HepG2 (cell line): ENCODE data around the gene BOD1. TPM values are rescaled to one million over a fixed set of nuclear protein-coding genes. Genes with fewer than 3 reads are reported as not detected.
A peak's percentile ranks its signal among the peaks of the same experiment; 100 is the strongest.

ENCODE experiments used
- CCAR2 ChIP-seq: fragments of 200-400 bp; formaldehyde crosslinking; optimal IDR thresholded peaks from 2 replicates; pipeline ENCODE3; 2018; ENCODE audit warnings: low read depth, mild to moderate bottlenecking, low read length, moderate library complexity
- CREM ChIP-seq, 2 experiments: sonication (generic) in 1 of 2; formaldehyde crosslinking in 1 of 2; IDR thresholded peaks; 2 replicates each; pipeline versions ENCODE4 v1.4.0 to v1.6.1; 2016 to 2020; ENCODE audit warnings: antibody characterized with exemption in 1 of 2, mild to moderate bottlenecking in 1 of 2, missing genetic modification reagents in 1 of 2
- GFI1 ChIP-seq: sonication (generic); formaldehyde crosslinking; IDR thresholded peaks from 2 replicates; pipeline ENCODE4 v1.5.0; 2020; ENCODE audit warnings: missing genetic modification reagents, mild to moderate bottlenecking, borderline replicate concordance
- GTF2F1 ChIP-seq: fragments of 150-350 bp; IDR thresholded peaks from 2 replicates; pipeline ENCODE4 v1.6.1; 2014; ENCODE audit warnings: low read length
- HDAC2 ChIP-seq: sonication (generic); formaldehyde crosslinking; IDR thresholded peaks from 2 replicates; pipeline ENCODE4 v1.4.0; 2020; ENCODE audit warnings: missing genetic modification reagents
- KDM2A ChIP-seq: sonication (generic); formaldehyde crosslinking; IDR thresholded peaks from 2 replicates; pipeline ENCODE4 v1.4.0; 2020; ENCODE audit warnings: low read depth, missing genetic modification reagents, borderline replicate concordance
- MZF1 ChIP-seq: sonication (generic); formaldehyde crosslinking; IDR thresholded peaks from 2 replicates; pipeline ENCODE4 v1.8.1; 2023; ENCODE audit warnings: mild to moderate bottlenecking, missing genetic modification reagents, borderline replicate concordance
- REXO4 ChIP-seq: sonication (generic); formaldehyde crosslinking; IDR thresholded peaks from 2 replicates; pipeline ENCODE4 v1.8.0; 2022; ENCODE audit warnings: missing genetic modification reagents, mild to moderate bottlenecking, borderline replicate concordance
- SIX4 ChIP-seq: sonication (generic); formaldehyde crosslinking; IDR thresholded peaks from 2 replicates; pipeline ENCODE4 v1.4.0; 2020; ENCODE audit warnings: missing genetic modification reagents
- SNAI1 ChIP-seq: sonication (generic); formaldehyde crosslinking; IDR thresholded peaks from 2 replicates; pipeline ENCODE4 v1.5.0; 2020; ENCODE audit warnings: mild to moderate bottlenecking, missing genetic modification reagents, borderline replicate concordance
- TSC22D2 ChIP-seq: sonication (generic); formaldehyde crosslinking; IDR thresholded peaks from 2 replicates; pipeline ENCODE4 v1.5.1; 2020; ENCODE audit warnings: missing genetic modification reagents, mild to moderate bottlenecking, borderline replicate concordance
- ZEB1 ChIP-seq: IDR thresholded peaks from 2 replicates; pipeline ENCODE4 v1.6.1; 2012; ENCODE audit warnings: mild to moderate bottlenecking, low read depth, inconsistent platforms; ENCODE audit not compliant: insufficient replicate concordance
- ZMYM2 ChIP-seq: sonication (generic); formaldehyde crosslinking; IDR thresholded peaks from 2 replicates; pipeline ENCODE4 v1.8.0; 2022; ENCODE audit warnings: mild to moderate bottlenecking, missing genetic modification reagents
- ZNF124 ChIP-seq: sonication (generic); formaldehyde crosslinking; IDR thresholded peaks from 2 replicates; pipeline ENCODE4 v1.4.0; 2020; ENCODE audit warnings: missing genetic modification reagents
- ZNF256 ChIP-seq: sonication (generic); formaldehyde crosslinking; conservative IDR thresholded peaks from 2 replicates; pipeline ENCODE4 v1.4.0; 2020; ENCODE audit warnings: missing genetic modification reagents
- ZNF331 ChIP-seq: sonication (generic); formaldehyde crosslinking; IDR thresholded peaks from 2 replicates; pipeline ENCODE4 v1.4.0; 2020; ENCODE audit warnings: missing genetic modification reagents
- ZNF569 ChIP-seq: sonication (generic); formaldehyde crosslinking; IDR thresholded peaks from 2 replicates; pipeline ENCODE4 v1.5.0; 2020; ENCODE audit warnings: mild to moderate bottlenecking, missing genetic modification reagents, moderate library complexity, borderline replicate concordance
- ZNF7 ChIP-seq: IDR thresholded peaks from 2 replicates; pipeline ENCODE4 v1.6.1; 2016; ENCODE audit warnings: missing biosample characterization, missing genetic modification reagents
- ZNF703 ChIP-seq: sonication (generic); formaldehyde crosslinking; IDR thresholded peaks from 2 replicates; pipeline ENCODE4 v1.5.1; 2020; ENCODE audit warnings: missing genetic modification reagents, mild to moderate bottlenecking, moderate library complexity, borderline replicate concordance
- ZNF788 ChIP-seq: sonication (generic); formaldehyde crosslinking; IDR thresholded peaks from 2 replicates; pipeline ENCODE4 v1.5.0; 2020; ENCODE audit warnings: mild to moderate bottlenecking, missing genetic modification reagents, borderline replicate concordance
- ZNF83 ChIP-seq: sonication (generic); formaldehyde crosslinking; IDR thresholded peaks from 2 replicates; pipeline ENCODE4 v1.4.0; 2020; ENCODE audit warnings: missing genetic modification reagents, mild to moderate bottlenecking, borderline replicate concordance
- ZNF839 ChIP-seq: sonication (generic); formaldehyde crosslinking; IDR thresholded peaks from 2 replicates; pipeline ENCODE4 v1.4.0; 2020; ENCODE audit warnings: missing genetic modification reagents, mild to moderate bottlenecking, borderline replicate concordance
- polyA plus RNA-seq, 8 experiments: library from polyadenylated mRNA; depleted of rRNA in 3 of 8; stranded (reverse) in 7 of 8; unstranded in 1 of 8; fragments of >200 nt; fragmentation: Illumina TruSeq in 4 of 8; extraction: Trizol in 4 of 8; gene quantifications; 2 replicates each; pipeline versions ENCODE4 v1.2.1 to v1.2.3, GENCODE V29; 2011 to 2016; ENCODE audit warnings: low read depth in 4 of 8, missing spikeins in 1 of 8, mixed read lengths in 1 of 8; ENCODE audit not compliant: insufficient read depth in 1 of 8
- total RNA-seq, 5 experiments: library from RNA; depleted of rRNA; stranded (reverse); fragments of >200 nt; fragmentation: Illumina TruSeq; extraction: Trizol; gene quantifications; 2 replicates each; pipeline ENCODE4 v1.2.3, GENCODE V29; 2016; ENCODE audit warnings: low read depth in 1 of 5
- TF ChIP-seq, protein P1 (sequence below): sonication (generic); formaldehyde crosslinking; IDR thresholded peaks from 2 replicates; pipeline ENCODE4 v1.8.0; 2022; ENCODE audit warnings: mild to moderate bottlenecking, missing genetic modification reagents, borderline replicate concordance
- TF ChIP-seq, protein P2 (sequence below): sonication (generic); formaldehyde crosslinking; IDR thresholded peaks from 2 replicates; pipeline ENCODE4 v1.4.0; 2020; ENCODE audit warnings: low read depth, mild to moderate bottlenecking, missing genetic modification reagents
- TF ChIP-seq, protein P3 (sequence below): IDR thresholded peaks from 2 replicates; pipeline ENCODE4 v1.6.1; 2012; ENCODE audit warnings: low read length, improper control_type of control experiment

BOD1 gene
- total and polyA plus RNA-seq, 2 of the 13 experiments (the other 11 are each of a cell fraction or from before 2014, with no cell fraction given) = 81.5 to 103 TPM

GRCh38 chr5:173623296-173623771 is 6.9 kb upstream of the BOD1 start (continued):
- no peak for TF ChIP-seq ZNF703 (CRISPR knock-in tag)
- TF ChIP-seq ZNF331 = peak; percentile 31; the same call in 1 of the 2 replicates
- no peak for TF ChIP-seq ZNF569 (CRISPR knock-in tag)
- peak; percentile 71; the same call in 1 of the 2 replicates for TF ChIP-seq CREM (IDR thresholded peaks at IDR 0.05)
- no peak for TF ChIP-seq CREM (CRISPR knock-in tag; IDR thresholded peaks at IDR 0.05)
- TF ChIP-seq SIX4 = no peak
- TF ChIP-seq KDM2A (CRISPR knock-in tag) = no peak
- TF ChIP-seq, protein P1, sequence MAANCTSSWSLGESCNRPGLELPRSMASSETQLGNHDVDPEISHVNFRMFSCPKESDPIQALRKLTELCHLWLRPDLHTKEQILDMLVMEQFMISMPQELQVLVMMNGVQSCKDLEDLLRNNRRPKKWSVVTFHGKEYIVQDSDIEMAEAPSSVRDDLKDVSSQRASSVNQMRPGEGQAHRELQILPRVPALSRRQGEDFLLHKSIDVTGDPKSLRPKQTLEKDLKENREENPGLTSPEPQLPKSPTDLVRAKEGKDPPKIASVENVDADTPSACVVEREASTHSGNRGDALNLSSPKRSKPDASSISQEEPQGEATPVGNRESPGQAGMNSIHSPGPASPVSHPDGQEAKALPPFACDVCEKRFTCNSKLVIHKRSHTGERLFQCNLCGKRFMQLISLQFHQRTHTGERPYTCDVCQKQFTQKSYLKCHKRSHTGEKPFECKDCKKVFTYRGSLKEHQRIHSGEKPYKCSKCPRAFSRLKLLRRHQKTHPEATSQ (CRISPR knock-in tag) = no peak
- TF ChIP-seq MZF1 = no peak
- TF ChIP-seq, protein P2, sequence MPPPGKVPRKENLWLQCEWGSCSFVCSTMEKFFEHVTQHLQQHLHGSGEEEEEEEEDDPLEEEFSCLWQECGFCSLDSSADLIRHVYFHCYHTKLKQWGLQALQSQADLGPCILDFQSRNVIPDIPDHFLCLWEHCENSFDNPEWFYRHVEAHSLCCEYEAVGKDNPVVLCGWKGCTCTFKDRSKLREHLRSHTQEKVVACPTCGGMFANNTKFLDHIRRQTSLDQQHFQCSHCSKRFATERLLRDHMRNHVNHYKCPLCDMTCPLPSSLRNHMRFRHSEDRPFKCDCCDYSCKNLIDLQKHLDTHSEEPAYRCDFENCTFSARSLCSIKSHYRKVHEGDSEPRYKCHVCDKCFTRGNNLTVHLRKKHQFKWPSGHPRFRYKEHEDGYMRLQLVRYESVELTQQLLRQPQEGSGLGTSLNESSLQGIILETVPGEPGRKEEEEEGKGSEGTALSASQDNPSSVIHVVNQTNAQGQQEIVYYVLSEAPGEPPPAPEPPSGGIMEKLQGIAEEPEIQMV (CRISPR knock-in tag) = no peak
- peak; percentile 85 for TF ChIP-seq ZMYM2 (CRISPR knock-in tag)
- TF ChIP-seq HDAC2 = peak; percentile 72; the same call in 1 of the 2 replicates
- TF ChIP-seq TSC22D2 (CRISPR knock-in tag) = no peak
- no peak for TF ChIP-seq ZNF83 (CRISPR knock-in tag)
- no peak for TF ChIP-seq GTF2F1
- peak; percentile 18; the same call in 1 of the 2 replicates for TF ChIP-seq ZNF788
- peak; percentile 91; the same call in 1 of the 2 replicates for TF ChIP-seq GFI1
- TF ChIP-seq ZNF124 = 0 out of 2 replicates have a peak, but pooled peaks have one; percentile 42
- TF ChIP-seq REXO4 (CRISPR knock-in tag) = no peak
- no peak for TF ChIP-seq ZNF7
- no peak for TF ChIP-seq SNAI1 (CRISPR knock-in tag)
- no peak for TF ChIP-seq CCAR2
- no peak for TF ChIP-seq ZNF256
- TF ChIP-seq ZEB1 = peak; percentile 92
- TF ChIP-seq, protein P3, sequence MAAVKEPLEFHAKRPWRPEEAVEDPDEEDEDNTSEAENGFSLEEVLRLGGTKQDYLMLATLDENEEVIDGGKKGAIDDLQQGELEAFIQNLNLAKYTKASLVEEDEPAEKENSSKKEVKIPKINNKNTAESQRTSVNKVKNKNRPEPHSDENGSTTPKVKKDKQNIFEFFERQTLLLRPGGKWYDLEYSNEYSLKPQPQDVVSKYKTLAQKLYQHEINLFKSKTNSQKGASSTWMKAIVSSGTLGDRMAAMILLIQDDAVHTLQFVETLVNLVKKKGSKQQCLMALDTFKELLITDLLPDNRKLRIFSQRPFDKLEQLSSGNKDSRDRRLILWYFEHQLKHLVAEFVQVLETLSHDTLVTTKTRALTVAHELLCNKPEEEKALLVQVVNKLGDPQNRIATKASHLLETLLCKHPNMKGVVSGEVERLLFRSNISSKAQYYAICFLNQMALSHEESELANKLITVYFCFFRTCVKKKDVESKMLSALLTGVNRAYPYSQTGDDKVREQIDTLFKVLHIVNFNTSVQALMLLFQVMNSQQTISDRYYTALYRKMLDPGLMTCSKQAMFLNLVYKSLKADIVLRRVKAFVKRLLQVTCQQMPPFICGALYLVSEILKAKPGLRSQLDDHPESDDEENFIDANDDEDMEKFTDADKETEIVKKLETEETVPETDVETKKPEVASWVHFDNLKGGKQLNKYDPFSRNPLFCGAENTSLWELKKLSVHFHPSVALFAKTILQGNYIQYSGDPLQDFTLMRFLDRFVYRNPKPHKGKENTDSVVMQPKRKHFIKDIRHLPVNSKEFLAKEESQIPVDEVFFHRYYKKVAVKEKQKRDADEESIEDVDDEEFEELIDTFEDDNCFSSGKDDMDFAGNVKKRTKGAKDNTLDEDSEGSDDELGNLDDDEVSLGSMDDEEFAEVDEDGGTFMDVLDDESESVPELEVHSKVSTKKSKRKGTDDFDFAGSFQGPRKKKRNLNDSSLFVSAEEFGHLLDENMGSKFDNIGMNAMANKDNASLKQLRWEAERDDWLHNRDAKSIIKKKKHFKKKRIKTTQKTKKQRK = no peak
- no peak for TF ChIP-seq ZNF839 (CRISPR knock-in tag)
